CD4-positive, alpha-beta T cell treated with Interferon alpha-2 for 1 hour (primary cell): Measurements from ENCODE around the gene DBF4B.
"Not testable (repeated sequence)": the region's sequence is repeated elsewhere in the genome, so short reads cannot be mapped to it uniquely, and the experiment has no call there.

ENCODE experiments used
- DNase-seq, 2 donors: peaks; one replicate each; pipeline ENCODE4 v3.0.0-alpha.2; 2020 to 2022

The DBF4B gene

DNA sequence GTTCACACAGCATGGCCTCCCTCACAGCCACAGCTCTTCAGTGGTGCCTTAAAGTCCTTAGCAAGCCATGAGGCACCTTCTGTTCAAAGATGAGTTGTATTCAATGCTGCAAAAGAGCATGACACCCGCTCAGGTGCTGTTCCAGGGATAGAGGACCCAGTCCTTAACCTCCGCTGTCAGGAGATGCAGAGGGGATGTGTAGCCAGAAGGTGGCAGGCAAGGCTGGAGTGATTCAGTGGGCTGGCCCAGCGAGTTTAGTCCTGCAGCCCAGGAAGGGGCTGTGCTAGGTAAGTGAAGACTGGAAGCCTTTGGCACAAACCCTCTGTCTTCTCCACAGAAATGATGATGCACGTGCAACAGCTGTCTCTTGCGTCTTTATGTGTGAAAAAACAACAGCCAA is 25.3 kb downstream of the DBF4B start:
- no peak for DNase-seq

DNA sequence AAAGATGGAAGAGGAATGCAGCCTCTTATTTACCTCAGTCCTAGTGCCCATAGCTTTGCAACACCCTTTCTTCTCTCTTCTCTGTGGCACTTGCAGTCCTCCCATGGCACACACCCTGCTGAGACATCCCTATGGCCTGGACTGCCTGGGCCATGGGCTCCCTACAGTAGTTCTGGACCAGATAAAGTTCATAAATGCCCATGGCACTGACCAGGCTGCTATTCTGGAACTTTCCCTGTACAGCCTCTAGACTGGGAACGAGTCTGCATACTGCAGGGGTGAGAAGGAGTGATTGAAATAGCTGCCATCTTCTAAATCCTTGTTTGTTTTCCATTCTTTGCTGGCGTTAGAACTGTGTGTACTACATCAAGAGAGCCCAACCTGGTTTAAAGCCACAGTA is 25.8 kb downstream of the DBF4B start:
- DNase-seq = no peak

DNA sequence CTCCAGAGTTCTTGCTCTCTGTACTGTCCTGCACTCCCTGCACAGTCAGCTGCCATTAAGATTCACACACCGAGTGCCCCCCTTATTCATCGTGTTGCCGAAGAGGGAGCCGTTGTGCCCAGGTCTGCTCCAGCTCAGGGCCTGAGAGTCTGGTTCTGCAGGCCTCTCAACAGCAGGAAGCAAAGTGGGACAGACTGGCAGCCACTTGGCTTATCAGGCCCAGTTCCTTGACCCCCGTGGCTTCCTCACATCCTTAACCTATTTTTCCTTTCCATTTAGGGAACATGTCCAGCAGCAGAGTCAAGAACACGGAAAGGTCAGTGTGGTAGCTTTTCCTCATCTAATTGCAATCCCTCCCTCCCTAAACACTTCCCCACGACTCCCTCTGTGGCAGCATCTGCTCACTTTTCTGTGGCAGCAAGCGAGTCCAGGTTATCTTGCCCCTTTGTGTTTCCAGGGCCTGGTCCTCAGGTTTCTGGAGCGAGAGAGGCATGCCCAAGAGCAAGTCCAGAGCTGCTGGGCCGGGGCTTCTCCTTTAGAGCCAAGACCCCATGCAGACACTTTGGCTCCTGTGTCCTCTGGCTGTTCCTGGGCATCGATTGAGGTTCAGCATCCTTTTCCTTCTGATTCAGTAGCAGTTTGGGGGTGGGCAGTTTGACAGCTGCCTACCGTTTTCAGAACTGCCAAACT is 28.2 kb downstream of the DBF4B start:
- no peak for DNase-seq

DNA sequence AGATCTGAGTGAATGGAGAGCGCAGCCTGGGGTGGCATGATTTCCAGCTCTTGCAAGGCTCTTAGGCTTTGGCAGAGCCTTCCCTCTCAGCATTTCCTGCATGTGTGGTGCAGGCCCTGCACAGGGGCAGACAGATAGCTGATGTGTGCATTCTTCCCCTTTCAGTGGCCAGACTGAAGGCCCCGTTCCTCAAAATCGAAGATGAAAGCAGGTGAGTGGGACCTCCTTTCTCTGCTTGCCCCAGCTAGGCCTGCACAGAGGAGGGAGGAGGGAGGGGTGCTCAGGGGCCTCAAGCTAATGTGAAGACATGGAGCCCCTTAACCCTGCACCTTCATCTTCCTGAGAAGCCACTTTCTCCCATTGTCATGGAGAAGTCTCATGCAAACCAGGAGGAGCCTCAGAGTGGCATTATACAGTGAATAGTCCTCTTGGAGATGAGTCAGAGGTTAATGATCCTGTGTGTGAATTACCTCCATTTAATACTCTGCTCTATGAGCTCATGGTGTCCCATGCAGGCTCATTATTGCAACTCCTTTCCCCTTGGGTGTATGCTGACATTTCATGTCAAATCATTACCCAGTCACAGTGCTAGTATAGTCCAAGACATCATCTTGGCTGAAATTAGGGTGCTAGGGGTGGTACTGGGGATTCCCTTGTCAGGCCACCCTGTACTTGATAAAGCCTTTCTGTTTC is 29.9 kb downstream of the DBF4B start:
- DNase-seq = no peak

DNA sequence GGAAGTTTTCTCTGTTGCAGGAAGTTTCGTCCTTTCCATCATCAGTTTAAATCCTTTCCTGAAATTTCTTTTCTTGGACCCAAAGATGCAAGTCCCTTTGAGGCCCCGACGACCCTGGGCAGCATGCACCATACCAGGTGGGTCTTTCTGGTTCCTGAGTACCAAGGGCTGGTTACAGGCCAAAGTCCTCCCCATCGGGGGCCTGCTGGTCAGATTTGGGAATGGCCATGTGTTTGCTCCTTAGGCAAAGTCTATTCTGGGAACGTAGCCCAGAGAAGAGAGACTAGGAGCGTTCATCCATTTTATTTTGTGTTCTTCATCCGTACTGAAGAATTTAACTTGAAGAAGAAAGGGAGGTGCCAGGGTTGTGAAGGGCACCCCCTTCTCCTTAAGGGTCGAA is 32.9 kb downstream of the DBF4B start:
- DNase-seq = no peak

DNA sequence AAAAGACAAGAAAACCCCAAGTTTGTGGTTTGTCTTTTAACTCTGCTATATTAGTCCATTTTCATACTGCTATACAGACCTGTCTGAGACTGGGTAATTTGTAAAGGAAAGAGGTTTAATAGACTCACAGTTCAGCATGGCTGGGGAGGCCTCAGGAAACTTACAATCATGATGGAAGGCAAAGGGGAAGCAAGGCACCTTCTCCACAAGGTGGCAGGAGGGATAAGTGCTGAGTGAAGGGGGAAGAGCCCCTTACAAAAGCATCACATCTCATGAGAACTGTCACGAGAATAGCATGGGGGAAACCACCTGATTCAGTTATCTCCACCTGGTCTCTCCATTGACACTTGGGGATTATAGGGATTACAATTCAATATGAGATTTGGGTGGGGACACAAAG is 36.8 kb downstream of the DBF4B start:
- no peak for DNase-seq

DNA sequence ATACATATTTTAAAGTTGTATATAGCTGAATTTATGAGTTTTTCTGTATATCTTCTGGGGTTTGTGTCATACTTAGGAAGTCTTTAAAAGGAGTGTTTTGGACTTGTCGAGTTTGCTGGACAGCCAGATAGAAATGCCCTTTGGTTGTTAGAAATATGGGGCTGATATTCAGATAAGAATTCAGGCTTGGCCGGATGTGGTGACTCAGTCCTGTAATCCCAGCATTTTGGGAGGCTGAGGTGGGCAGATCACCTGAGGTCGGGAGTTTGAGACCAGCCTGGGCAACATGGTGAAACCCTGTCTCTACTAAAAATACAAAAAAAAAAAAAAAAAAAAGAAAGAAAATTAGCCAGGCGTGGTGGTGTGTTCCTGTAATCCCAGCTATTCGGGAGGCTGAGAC is 37.3 kb downstream of the DBF4B start:
- not testable (repeated sequence) for DNase-seq

DNA sequence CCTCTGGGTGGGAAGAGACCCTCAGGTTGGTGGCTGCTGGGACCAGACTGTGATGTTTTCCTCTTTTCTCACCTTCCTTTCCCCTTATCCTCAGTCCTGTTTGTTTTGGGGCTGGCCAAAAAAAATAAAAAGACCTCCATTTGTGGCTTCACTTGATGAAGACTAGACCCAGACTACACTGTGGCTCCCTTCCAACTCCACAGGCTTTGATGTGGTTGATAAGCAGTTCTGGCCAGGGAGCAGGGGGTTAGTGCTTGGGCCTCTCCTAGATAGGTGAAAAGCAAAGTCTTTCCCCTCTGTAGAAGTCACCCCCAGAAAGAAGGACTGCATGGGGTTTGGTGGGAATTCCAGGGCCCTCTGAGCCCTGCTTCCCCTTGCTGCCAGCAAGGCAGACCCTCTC is 39.1 kb downstream of the DBF4B start:
- DNase-seq = no peak

DNA sequence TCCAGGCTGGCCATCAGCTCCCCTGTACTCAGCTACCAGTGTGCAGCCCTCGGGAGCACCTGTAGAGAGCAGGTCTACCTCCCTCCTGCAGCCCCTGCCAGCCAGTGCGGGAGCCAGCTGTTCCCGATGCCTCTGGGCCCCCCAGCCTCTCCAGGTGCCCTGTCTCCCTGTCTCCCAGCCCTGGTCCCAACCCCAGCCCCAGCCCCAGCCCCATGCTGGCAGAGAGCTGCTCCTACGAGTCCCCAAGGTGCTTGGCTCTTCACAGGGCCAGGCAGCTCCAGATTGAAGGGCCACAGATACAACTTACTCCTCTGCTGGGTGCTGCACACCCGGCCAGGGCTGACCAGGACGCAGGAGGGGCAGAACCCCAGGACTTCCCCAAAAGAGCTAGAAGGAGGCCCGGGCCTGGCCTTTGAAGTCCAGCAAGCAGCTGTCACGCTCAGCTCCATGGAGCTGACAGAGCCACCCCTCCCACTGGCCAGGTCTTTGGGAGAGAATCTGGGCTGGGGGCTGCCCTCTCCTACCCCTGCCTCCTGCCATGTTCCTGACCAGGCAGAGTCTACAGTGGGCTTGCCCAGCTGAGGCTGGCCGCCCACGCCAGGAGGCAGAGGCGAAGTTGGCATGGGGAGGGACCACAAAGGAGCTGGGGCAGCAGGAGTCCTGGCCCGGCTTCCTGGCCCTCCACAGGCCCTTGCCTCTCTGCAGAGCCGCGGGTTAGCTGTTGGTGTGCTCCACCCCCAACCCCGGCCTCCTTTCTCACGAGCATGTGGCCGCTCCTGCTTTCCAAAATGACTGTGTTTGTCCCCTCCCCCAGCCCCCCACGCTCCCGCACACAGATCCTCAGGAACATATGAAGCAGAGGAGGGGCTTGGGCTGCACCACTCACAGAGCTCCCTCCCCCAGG is 40.9 kb downstream of the DBF4B start:
- no peak for DNase-seq

DNA sequence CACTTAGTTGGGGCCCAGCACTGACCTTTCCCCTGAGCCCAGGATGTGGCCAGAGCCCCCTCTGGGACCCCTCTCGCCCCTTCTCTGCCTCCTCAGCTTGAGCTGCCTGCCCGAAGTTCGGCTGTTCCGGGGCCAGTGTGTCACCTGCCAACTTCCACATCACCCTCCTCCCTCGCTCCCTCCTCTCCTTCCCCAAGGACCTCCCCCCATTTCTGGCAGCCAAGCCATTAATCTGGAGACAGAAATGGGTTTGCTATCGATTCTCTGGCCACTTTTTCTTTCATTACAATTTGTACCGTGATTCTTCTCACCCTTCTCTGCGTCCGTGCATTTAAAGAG is 41.5 kb downstream of the DBF4B start:
- no peak for DNase-seq

DNA sequence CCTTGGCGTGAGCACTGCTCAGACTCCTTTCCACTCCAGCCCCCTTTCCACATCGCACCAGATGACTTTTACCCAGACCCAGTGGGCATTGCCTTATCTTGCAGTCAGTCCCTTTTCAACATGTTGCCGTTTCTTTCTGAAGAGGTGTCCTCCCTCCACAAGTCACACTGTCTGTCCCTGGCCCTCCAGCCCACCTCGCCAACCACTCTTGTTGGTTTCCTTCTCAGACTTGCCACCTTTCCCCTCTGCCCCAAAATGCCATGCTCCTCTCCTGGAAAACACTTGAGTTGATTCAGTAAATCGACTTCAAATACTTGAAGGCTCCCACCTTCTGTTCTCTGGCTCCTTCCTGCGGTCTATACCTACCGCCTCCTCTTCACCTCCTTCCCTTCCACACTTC is 42.9 kb downstream of the DBF4B start:
- no peak for DNase-seq

DNA sequence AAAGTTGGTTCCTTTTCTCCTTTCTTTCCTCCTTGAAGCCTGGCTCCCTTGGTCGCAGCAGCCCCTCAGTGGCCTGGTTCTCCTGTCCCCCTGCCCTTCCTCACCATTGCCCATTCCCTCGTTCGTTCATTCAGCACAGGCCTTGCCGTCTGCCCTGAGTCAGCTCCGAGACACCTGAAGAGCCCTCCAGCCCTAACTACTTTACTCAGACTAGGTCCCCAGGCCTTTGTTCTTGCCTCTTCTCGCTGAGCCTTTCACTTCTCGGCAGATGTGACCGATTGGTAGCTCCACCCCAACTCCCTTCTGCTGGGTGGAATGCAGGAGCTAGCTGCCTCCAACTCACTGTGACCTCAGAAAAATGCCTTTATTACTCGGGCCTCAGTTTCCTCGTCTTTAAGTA is 43.3 kb downstream of the DBF4B start:
- DNase-seq = no peak

DNA sequence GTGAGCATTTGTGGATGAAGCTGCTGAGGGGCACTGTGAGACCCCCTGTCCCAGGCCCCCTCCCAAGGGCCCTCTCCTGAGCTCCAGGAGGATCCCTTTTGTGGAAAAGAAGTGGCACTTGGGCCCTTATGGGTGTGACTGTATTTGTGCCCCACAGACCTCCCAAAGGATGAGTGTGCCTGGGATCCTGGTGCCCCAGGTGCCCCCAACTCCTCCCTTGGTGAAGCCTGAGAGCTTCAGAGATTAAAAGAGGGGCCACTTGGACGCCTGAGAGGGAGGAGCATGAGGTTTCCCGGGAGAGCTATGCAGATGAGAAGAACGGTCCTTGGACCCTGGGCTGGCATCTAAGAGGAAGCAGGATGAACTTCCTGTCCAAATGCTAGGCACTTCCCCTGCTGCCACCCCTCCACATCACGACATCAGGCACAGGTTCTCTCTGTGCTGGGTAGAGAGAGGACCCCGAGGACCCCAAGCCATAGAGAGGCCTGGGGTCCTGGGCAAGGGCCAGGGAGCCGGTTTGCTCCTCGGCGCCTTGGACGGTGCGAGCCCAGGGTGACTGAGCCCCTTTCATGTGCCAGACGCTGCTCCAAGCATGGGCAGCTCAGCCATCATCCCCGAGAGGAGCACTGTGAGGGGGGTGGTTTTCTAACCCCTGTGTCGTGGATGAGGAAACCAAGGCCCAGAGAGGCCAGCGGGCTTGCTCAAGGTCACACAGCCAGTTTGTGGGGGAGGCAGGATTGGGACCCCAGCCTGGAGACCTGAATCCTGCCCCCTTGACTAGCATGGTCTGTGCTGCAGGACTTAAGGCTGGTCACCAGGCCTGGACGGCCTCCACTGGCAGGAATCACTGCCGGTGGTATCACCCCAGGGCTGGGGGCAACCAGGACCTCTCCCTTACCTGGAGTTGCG is 44.7 kb downstream of the DBF4B start:
- no peak for DNase-seq

DNA sequence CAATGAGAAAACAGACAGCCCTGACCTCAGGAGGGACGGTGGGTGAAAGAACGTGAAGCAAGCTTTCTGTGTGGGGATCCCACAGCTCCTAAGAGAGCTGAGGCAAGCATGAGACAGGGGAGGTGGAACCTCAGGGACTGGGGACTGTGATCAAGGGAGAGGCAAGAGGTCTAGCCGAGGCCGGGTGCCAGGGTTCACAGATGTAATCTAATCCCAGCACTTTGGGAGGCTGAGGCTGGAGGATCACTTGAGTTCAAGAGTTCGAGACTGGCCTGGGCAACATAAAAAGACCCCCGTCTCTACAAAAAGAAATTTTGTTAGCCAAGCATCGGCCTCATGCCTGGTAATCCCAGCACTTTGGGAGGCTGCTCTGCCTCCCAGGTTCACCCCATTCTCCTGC is 45.8 kb downstream of the DBF4B start:
- DNase-seq = no peak

DNA sequence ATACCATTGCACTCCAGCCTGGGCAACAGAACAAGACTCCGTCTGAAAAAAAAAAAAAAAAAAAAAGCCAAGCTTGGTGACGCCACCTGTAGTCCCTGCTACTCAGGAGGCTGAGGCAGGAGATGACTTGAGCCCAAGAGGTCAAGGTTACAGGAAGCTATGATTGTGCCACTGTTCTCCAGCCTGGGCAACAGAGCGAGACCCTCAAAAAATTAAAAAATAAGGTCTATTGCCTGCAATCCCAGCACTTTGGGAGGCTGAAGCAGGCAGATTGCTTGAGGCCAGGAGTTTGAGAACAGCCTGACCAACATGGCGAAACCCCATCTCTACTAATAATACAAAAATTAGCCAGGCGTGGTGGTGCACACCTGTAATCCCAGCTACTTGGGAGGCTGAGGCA is 46.7 kb downstream of the DBF4B start:
- not testable (repeated sequence) for DNase-seq

DNA sequence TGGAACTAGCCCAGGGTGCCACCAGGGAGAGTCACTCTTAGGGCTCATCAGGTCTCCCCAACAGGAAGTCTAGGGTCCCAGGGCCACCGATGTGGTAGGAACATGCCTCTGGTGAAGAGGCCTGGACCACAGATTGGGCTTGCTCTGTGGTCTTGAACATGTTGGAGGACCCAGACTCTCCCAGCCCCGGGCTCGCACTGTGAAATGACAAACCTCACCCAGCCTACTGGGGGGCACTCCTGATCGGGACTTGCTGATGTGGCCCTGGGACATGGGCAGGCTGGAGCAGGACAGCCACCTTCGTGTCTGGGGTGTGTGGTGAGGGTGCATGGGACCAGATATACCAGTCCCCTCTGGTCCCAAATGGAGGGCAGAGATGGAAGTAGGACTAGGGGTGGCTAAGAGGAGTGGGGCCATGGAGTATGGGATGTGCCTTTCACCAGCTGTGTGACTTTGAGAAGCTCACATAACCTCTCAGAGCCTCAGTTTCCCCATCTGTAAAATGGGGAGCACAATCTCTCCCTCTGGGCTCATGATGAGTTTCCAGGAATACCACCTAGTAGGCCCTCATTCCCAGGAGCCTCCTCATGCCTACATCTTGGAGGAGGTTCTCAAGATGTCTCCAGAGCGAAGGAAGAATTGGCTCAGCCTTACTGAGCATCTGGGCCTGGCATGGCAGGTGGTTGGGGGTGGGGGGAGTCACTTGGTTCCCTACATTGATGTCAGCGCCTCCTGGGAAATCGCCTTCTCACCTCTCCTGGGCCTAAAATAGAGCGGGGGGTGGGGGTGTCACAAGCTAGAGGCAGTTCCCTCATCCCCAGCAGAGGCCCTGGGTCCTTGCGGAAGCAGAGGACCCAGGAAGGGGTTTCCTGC is 48.8 kb downstream of the DBF4B start:
- no peak for DNase-seq

DNA sequence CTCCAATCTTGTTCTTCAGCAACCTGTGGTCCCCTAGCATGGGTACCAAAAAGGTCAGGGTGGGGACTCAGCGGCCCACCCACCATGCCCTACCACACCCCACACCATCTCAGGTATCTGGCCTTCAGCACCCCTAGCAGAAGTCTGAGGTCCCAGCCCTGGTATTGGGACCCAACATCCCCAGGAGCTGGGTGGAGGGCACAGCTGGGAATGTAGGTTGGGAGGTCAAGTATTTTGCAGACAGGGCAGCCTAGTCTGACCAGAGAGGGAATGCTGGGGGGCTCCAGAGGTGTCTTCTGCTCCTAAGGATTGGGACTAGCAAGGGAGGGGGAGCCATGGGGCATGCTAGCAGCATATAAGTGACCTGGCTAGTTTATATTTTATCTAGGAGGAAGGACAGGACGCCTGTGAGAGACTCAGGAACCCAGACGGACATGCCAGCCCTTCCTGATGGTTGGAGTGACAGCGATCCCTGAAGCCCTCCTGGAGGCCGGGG is 49.5 kb downstream of the DBF4B start:
- no peak for DNase-seq

DNA sequence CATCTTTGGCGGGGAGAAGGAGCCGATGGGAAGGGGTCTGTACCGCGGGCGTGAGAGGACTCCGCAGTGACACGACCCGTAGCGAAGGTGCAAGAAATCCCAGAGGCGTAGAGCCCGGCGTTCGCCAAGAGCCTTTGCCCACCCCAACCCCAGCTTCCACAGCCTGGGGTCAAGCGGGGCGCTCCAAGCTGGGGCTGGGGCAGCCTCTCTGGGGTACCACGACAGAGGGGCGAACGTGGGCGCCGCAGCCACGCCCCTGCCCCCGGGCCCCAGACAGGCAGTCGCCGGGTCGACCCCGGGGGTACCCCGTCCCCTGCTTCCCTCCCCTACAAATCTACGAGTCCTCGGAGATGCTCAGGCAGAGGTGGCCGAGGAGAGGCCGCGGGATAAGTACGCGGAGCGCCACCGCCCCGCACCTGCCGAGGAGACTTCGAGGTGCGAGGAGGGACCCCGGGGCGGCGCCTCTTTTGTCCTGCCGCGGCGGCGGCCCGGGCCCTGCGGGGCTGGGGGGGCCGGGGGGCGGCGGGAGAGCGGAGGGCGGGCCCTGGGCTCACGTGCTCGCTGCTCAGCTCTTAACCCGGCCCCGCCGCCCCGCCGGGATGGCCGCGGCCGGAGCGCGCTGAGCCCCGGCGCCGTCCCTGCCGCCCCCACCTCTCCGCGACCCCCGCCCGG is 50.1 kb downstream of the DBF4B start, which contains the start of gene ADAM11:
Gene ADAM11, plus strand, starts transcription at position 575 of the 672 bp plus-strand sequence. CDS start 212 bp downstream, outside the sequence.
- no peak for DNase-seq

DNA sequence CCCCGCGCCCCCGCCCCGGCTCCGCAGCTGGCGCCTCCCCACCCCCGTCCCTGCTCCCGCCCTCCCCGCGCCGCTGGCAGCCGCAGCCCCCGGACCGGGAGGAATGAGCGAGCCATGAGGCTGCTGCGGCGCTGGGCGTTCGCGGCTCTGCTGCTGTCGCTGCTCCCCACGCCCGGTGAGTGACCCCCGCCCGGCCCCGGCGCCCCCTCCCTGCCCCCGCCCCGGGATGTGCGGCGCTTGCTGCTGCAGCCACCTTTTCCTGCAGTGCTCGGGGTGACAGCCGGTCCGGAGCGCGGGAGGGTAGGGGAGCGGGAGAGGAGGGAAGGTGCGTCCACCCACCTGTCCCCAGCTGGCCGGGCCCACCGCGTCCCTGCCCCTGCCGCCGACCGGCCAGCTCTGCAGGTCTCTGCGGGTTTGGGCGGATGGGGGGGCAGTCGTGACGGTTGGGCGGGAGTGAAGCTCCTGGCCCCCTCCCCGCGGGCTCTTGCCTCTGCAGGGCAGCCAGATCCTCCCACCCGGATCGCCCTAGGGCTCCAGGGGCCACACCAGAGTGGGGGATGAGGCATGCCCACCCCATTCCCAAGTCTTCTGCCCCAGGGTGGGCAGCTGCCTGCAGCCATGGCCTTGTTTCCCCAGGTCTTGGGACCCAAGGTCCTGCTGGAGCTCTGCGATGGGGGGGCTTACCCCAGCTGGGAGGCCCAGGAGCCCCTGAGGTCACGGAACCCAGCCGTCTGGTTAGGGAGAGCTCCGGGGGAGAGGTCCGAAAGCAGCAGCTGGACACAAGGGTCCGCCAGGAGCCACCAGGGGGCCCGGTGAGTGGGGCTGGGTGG is 50.8 kb downstream of the DBF4B start:
- no peak for DNase-seq

DNA sequence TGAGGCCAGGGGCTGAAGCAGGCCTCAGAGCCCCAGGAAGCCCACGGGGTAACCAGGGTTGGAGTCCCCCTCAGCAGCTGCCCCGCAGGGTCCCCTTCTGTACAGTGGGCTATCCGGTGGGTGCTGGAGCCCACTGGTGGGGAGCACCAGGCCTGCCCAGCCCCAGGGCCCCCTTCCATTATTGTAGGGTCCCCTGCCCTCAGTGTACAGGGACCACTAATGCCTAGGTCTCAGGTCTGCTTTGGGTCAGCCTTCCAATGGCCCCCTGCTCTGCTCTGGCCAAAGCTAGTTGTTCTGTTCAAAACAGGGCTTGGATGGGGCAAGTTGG is 51.4 kb downstream of the DBF4B start:
- DNase-seq = no peak
